A673 (cell line): ENCODE data around the gene NIT1. TPM values are rescaled to one million over a fixed set of nuclear protein-coding genes. Genes with fewer than 3 reads are reported as not detected.

Experiments
- BruUV-seq: library from RNA; stranded (reverse); fragments of 400-500 nt; replicated peaks from 2 replicates; lab custom pipeline; 2021; lab: Mats Ljungman, UMichigan
- CTCF ChIA-PET: fragments of 300-600 bp; sonication (Branson Sonifier 250); formaldehyde crosslinking; loops from one replicate; lab custom pipeline; 2022; ENCODE audit warnings: antibody characterized with exemption; lab: Charles Lee
- POLR2A ChIA-PET: fragments of 300-600 bp; sonication (Branson Sonifier 250); formaldehyde crosslinking; loops from one replicate; lab custom pipeline; 2022; ENCODE audit warnings: antibody characterized with exemption; ENCODE audit not compliant: low non-redundant PET; lab: Charles Lee
- DNase-seq: peaks from one replicate; pipeline ENCODE4 v3.0.0-alpha.2; 2015; ENCODE audit warnings: low spot score
- H3K27ac ChIP-seq: fragments of 200-600 bp; sonication (generic); 2 replicates; pipeline ENCODE4 v1.5.1; 2016; ENCODE audit warnings: mixed run types, low read depth, mild to moderate bottlenecking, mixed read lengths, antibody characterized with exemption, low read length; ENCODE audit not compliant: poor library complexity, severe bottlenecking
- H3K27me3 ChIP-seq: fragments of 200-600 bp; sonication (generic); replicated peaks from 2 replicates; pipeline ENCODE4 v1.6.1; 2017; ENCODE audit warnings: mixed run types, low read depth, mild to moderate bottlenecking, mixed read lengths, antibody characterized with exemption, low read length; ENCODE audit not compliant: insufficient read depth, poor library complexity
- H3K36me3 ChIP-seq: fragments of 200-600 bp; sonication (generic); 2 replicates; pipeline ENCODE4 v1.6.1; 2016; ENCODE audit warnings: mixed run types, mild to moderate bottlenecking, mixed read lengths, antibody characterized with exemption, low read length; ENCODE audit not compliant: insufficient read depth, poor library complexity, severe bottlenecking
- H3K4me1 ChIP-seq: fragments of 200-600 bp; sonication (generic); 2 replicates; pipeline ENCODE4 v1.6.1; 2017; ENCODE audit warnings: mixed run types, mild to moderate bottlenecking, mixed read lengths, antibody characterized with exemption, low read length; ENCODE audit not compliant: insufficient read depth, poor library complexity, severe bottlenecking
- H3K4me3 ChIP-seq: fragments of 200-600 bp; sonication (generic); 2 replicates; pipeline ENCODE4 v1.5.1; 2016; ENCODE audit warnings: low read depth, mixed run types, mild to moderate bottlenecking, mixed read lengths, low read length; ENCODE audit not compliant: poor library complexity, severe bottlenecking
- H3K9me3 ChIP-seq: fragments of 200-600 bp; sonication (generic); 2 replicates; pipeline ENCODE4 v1.6.1; 2016; ENCODE audit warnings: mixed run types, low read depth, mild to moderate bottlenecking, mixed read lengths, antibody characterized with exemption, low read length; ENCODE audit not compliant: poor library complexity, severe bottlenecking
- EZH2 ChIP-seq: fragments of 200-600 bp; sonication (generic); IDR thresholded peaks from 2 replicates; pipeline ENCODE4 v1.6.1; 2017; ENCODE audit warnings: borderline replicate concordance, low read depth, mild to moderate bottlenecking, mixed read lengths, antibody characterized with exemption, low read length; ENCODE audit not compliant: poor library complexity, severe bottlenecking
- intact Hi-C: fragments of 100-400 bp; cut with micrococcal nuclease; formaldehyde crosslinking; loops from one replicate; pipeline ENCODE4 v1.10.0; 2022; ENCODE audit not compliant: unreplicated experiment
- total RNA-seq: library from RNA; stranded (reverse); gene quantifications from 2 replicates; pipeline ENCODE4 v1.2.3, GENCODE V29; 2021
- TF ChIP-seq, protein P1 (sequence below): fragments of 300-800, 200-600 bp; sonication (generic); conservative IDR thresholded peaks from 2 replicates; pipeline ENCODE4 v1.5.1; 2017; ENCODE audit warnings: low read depth, mild to moderate bottlenecking, antibody characterized with exemption, low read length, moderate library complexity, mixed read lengths

The NIT1 gene
- total RNA-seq, 1 experiment from 2014 or later: 29.3 TPM

DNA sequence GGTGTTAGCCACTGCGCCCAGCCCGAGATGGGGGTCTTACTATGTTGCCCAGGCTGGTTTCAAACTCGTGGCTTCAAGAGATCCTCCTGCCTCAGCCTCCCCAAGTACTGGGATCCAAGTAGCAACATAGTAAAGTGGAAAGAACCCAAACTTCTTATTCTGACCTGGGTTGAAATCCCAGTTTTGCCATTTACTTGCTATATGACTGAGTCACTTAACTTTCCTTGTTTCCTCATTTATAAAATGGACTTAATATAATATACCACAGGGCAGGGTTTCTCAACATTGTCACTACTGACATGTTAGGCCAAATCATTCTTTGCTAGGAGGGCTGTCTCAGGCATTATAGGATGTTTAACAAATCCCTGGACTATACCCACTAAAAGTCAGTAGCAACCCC, 6.8 kb upstream of the NIT1 start:
- no peak for TF ChIP-seq EZH2
- TF ChIP-seq, protein P1, sequence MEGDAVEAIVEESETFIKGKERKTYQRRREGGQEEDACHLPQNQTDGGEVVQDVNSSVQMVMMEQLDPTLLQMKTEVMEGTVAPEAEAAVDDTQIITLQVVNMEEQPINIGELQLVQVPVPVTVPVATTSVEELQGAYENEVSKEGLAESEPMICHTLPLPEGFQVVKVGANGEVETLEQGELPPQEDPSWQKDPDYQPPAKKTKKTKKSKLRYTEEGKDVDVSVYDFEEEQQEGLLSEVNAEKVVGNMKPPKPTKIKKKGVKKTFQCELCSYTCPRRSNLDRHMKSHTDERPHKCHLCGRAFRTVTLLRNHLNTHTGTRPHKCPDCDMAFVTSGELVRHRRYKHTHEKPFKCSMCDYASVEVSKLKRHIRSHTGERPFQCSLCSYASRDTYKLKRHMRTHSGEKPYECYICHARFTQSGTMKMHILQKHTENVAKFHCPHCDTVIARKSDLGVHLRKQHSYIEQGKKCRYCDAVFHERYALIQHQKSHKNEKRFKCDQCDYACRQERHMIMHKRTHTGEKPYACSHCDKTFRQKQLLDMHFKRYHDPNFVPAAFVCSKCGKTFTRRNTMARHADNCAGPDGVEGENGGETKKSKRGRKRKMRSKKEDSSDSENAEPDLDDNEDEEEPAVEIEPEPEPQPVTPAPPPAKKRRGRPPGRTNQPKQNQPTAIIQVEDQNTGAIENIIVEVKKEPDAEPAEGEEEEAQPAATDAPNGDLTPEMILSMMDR: no peak
- Histone ChIP-seq H3K4me3 (no peak overlapping the region), H3K27me3 (no peaks in the 10 kb centered on the region), H3K36me3 (no peaks in the 10 kb centered on the region), H3K27ac (no peak overlapping the region), H3K9me3 (no peaks in the 10 kb centered on the region), H3K4me1 (no peaks in the 10 kb centered on the region)
- ChIA-PET CTCF (no interaction called here), POLR2A (no interaction called here)
- no TSS peak for BruUV-seq
- DNase-seq: no peak
- intact Hi-C loops: no loop called here

DNA sequence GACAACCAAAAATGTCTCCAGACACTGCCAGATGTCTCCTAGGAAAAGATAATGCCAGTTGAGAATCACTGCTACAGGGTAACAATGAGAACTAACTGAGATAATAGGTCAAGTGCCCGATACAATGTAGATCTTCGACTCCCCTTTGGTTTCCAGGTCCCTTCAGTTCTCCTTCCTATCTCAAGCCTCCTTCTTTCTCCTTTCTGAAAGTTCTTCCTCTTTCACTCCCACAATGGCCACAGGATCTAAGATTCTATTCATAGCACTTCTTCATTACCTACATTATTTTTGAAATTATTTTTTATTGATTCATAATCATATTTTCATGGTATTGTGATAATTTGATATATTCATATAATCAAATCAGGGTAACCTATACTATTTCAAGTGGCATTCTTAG, 6.4 kb upstream of the NIT1 start:
- ChIA-PET POLR2A (no interaction called here), CTCF (interaction anchor here (1.1 kb wide), 1 partner anchor 14 kb away, joined by 5 read pairs; no protein-coding TSS in a partner anchor)
- H3K27me3 ChIP-seq: no peaks in the 10 kb centered on the region
- TF ChIP-seq, protein P1: no peak
- no peak for TF ChIP-seq EZH2
- no peak overlapping the region for H3K4me3 ChIP-seq
- intact Hi-C loops: no loop called here
- no peak for DNase-seq
- no TSS peak for BruUV-seq
- no peaks in the 10 kb centered on the region for H3K36me3 ChIP-seq
- no peaks in the 10 kb centered on the region for H3K9me3 ChIP-seq
- no peaks in the 10 kb centered on the region for H3K4me1 ChIP-seq
- no peak overlapping the region for H3K27ac ChIP-seq

DNA sequence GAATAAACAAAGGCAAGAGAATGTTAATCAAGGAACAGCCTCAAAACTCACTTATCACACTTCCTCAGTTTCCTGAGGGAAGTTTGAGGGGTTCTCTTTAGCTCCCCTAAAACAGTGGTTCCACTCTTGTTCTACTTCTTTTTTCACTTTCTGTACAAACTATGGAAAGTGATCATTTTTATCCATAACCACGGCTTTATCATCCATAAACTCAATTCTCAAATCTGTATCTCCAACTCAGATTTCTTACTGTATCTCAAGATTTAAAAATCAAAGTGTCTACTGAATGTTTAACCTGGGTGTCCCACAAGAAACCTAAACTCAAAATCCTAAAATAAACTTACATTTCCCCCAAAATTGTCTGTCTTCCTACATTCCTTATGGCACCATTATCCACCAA, 4.0 kb upstream of the NIT1 start:
- Histone ChIP-seq H3K36me3 (no peaks in the 10 kb centered on the region), H3K4me3 (no peak overlapping the region), H3K9me3 (no peaks in the 10 kb centered on the region), H3K4me1 (peaks cover 6% of the 10 kb centered on the region), H3K27ac (no peak overlapping the region), H3K27me3 (no peaks in the 10 kb centered on the region)
- TF ChIP-seq, protein P1: no peak
- TF ChIP-seq EZH2: no peak
- BruUV-seq: no TSS peak
- DNase-seq: no peak
- intact Hi-C loops: no loop called here
- ChIA-PET CTCF (no interaction called here), POLR2A (no interaction called here)
